HEK293 (cell line): Measurements from ENCODE around the gene PLCD1.

ENCODE experiments used
- CTCF ChIA-PET: fragments of 350-600 bp; formaldehyde crosslinking; extraction: SDS; loops from one replicate; lab custom pipeline; 2021; ENCODE audit warnings: antibody characterized with exemption; lab: Yijun Ruan, JAX
- POLR2A ChIA-PET: fragments of 300-600 bp; formaldehyde crosslinking; extraction: SDS; loops from one replicate; lab custom pipeline; 2020; ENCODE audit warnings: antibody characterized with exemption, inconsistent platforms; lab: Yijun Ruan, JAX
- H3K27ac ChIP-seq: fragments of 200-500 bp; sonication (Bioruptor generic); 2 replicates; pipeline ENCODE4 v1.5.1; 2014; ENCODE audit warnings: low read depth, low read length, control low read depth, inconsistent platforms; ENCODE audit errors: extremely low read depth
- H3K36me3 ChIP-seq, 2 experiments: fragments of 200-500 bp in 1 of 2; sonication (Bioruptor generic) in 1 of 2; 1 replicate in 1 of 2; 2 replicates in 1 of 2; pipeline ENCODE4 v1.5.1; 2014 to 2017; ENCODE audit warnings: inconsistent platforms in 2 of 2, low read length in 2 of 2; ENCODE audit not compliant: control insufficient read depth in 2 of 2, insufficient read depth in 1 of 2
- H3K4me1 ChIP-seq: fragments of 200-500 bp; sonication (Bioruptor generic); 2 replicates; pipeline ENCODE4 v1.5.1; 2014; ENCODE audit warnings: mild to moderate bottlenecking, low read length, inconsistent platforms; ENCODE audit not compliant: control insufficient read depth, insufficient read depth
- H3K4me3 ChIP-seq: 2 replicates; pipeline ENCODE4 v1.5.1; 2011; ENCODE audit warnings: low read depth, mild to moderate bottlenecking, control low read depth, low read length, moderate library complexity
- H3K9me3 ChIP-seq: fragments of 200-500 bp; sonication (Bioruptor generic); 2 replicates; pipeline ENCODE4 v1.5.1; 2014; ENCODE audit warnings: low read depth, low read length, inconsistent platforms; ENCODE audit not compliant: control insufficient read depth, insufficient read depth
- FEZF1 ChIP-seq: fragments of 450-650 bp; formaldehyde crosslinking; IDR thresholded peaks from 2 replicates; pipeline ENCODE4 v1.5.1; 2016; ENCODE audit warnings: missing biosample characterization, missing genetic modification characterization
- GLIS1 ChIP-seq: fragments of 450-650 bp; formaldehyde crosslinking; IDR thresholded peaks from 2 replicates; pipeline ENCODE4 v1.5.1; 2016; ENCODE audit warnings: missing biosample characterization, missing genetic modification characterization
- HOXC10 ChIP-seq: sonication (generic); formaldehyde crosslinking; IDR thresholded peaks from 2 replicates; pipeline ENCODE4 v1.8.1; 2023; ENCODE audit warnings: mild to moderate bottlenecking, missing genetic modification reagents
- IKZF3 ChIP-seq: fragments of 450-650 bp; IDR thresholded peaks from 2 replicates; pipeline ENCODE4 v1.5.0; 2018; ENCODE audit warnings: missing biosample characterization, mild to moderate bottlenecking, missing genetic modification characterization, moderate library complexity
- KLF7 ChIP-seq: fragments of 450-650 bp; formaldehyde crosslinking; IDR thresholded peaks from 2 replicates; pipeline ENCODE4 v1.5.1; 2016; ENCODE audit warnings: missing biosample characterization, missing genetic modification characterization, borderline replicate concordance
- KLF9 ChIP-seq: fragments of 450-650 bp; formaldehyde crosslinking; IDR thresholded peaks from 2 replicates; pipeline ENCODE4 v1.5.1; 2016; ENCODE audit warnings: missing biosample characterization, missing genetic modification characterization, low read depth
- OSR2 ChIP-seq: fragments of 450-650 bp; formaldehyde crosslinking; IDR thresholded peaks from 2 replicates; pipeline ENCODE4 v1.5.1; 2016; ENCODE audit warnings: missing biosample characterization, missing genetic modification characterization
- ZBTB1 ChIP-seq: fragments of 450-650 bp; formaldehyde crosslinking; IDR thresholded peaks from 2 replicates; pipeline ENCODE4 v1.5.1; 2016; ENCODE audit warnings: missing biosample characterization, missing genetic modification characterization
- ZBTB20 ChIP-seq: fragments of 450-650 bp; formaldehyde crosslinking; IDR thresholded peaks from 2 replicates; pipeline ENCODE4 v1.5.1; 2016; ENCODE audit warnings: missing biosample characterization, missing genetic modification characterization
- ZBTB48 ChIP-seq: fragments of 450-650 bp; formaldehyde crosslinking; IDR thresholded peaks from 2 replicates; pipeline ENCODE4 v1.5.1; 2016; ENCODE audit warnings: missing biosample characterization, missing genetic modification characterization
- ZNF10 ChIP-seq: fragments of 450-650 bp; formaldehyde crosslinking; IDR thresholded peaks from 2 replicates; pipeline ENCODE4 v1.5.1; 2017; ENCODE audit warnings: missing biosample characterization, missing genetic modification characterization
- ZNF184 ChIP-seq: fragments of 450-650 bp; IDR thresholded peaks from 2 replicates; pipeline ENCODE4 v1.5.1; 2018; ENCODE audit warnings: missing biosample characterization, mild to moderate bottlenecking, missing genetic modification characterization
- ZNF2 ChIP-seq: fragments of 450-650 bp; formaldehyde crosslinking; IDR thresholded peaks from 2 replicates; pipeline ENCODE4 v1.5.1; 2016; ENCODE audit warnings: missing biosample characterization, missing genetic modification characterization
- ZNF404 ChIP-seq: fragments of 450-650 bp; formaldehyde crosslinking; IDR thresholded peaks from 2 replicates; pipeline ENCODE4 v1.5.1; 2017; ENCODE audit warnings: missing biosample characterization, missing genetic modification characterization
- ZNF530 ChIP-seq: fragments of 450-650 bp; formaldehyde crosslinking; IDR thresholded peaks from 2 replicates; pipeline ENCODE4 v1.5.1; 2016; ENCODE audit warnings: low read depth, missing biosample characterization, missing genetic modification characterization
- ZNF561 ChIP-seq: fragments of 450-650 bp; IDR thresholded peaks from 2 replicates; pipeline ENCODE4 v1.5.1; 2018; ENCODE audit warnings: missing biosample characterization, missing genetic modification characterization, borderline replicate concordance
- ZNF600 ChIP-seq: fragments of 450-650 bp; formaldehyde crosslinking; IDR thresholded peaks from 2 replicates; pipeline ENCODE4 v1.5.1; 2016; ENCODE audit warnings: missing biosample characterization, missing genetic modification characterization
- ZNF623 ChIP-seq: fragments of 450-650 bp; formaldehyde crosslinking; IDR thresholded peaks from 2 replicates; pipeline ENCODE4 v1.5.1; 2016; ENCODE audit warnings: missing biosample characterization, missing genetic modification characterization
- ZNF654 ChIP-seq: fragments of 450-650 bp; formaldehyde crosslinking; IDR thresholded peaks from 2 replicates; pipeline ENCODE4 v1.5.1; 2016; ENCODE audit warnings: low read depth, missing biosample characterization, missing genetic modification characterization
- ZNF660 ChIP-seq: fragments of 450-650 bp; IDR thresholded peaks from 2 replicates; pipeline ENCODE4 v1.5.1; 2018; ENCODE audit warnings: missing biosample characterization, mild to moderate bottlenecking, missing genetic modification characterization
- ZNF664 ChIP-seq: fragments of 450-650 bp; formaldehyde crosslinking; IDR thresholded peaks from 2 replicates; pipeline ENCODE4 v1.5.1; 2016; ENCODE audit warnings: missing biosample characterization, missing genetic modification characterization
- ZXDB ChIP-seq: fragments of 450-650 bp; formaldehyde crosslinking; IDR thresholded peaks from 2 replicates; pipeline ENCODE4 v1.5.1; 2016; ENCODE audit warnings: missing biosample characterization, missing genetic modification characterization
- TF ChIP-seq, protein P1 (sequence below): fragments of 450-650 bp; formaldehyde crosslinking; IDR thresholded peaks from 2 replicates; pipeline ENCODE4 v1.5.1; 2016; ENCODE audit warnings: missing biosample characterization, missing genetic modification characterization
- TF ChIP-seq, protein P2 (sequence below): fragments of 450-650 bp; formaldehyde crosslinking; IDR thresholded peaks from 2 replicates; pipeline ENCODE4; 2016; ENCODE audit warnings: missing biosample characterization, missing genetic modification characterization
- TF ChIP-seq, protein P3 (sequence below): fragments of 450-650 bp; formaldehyde crosslinking; IDR thresholded peaks from 2 replicates; pipeline ENCODE4 v1.5.1; 2016; ENCODE audit warnings: missing biosample characterization, missing genetic modification characterization

PLCD1 gene

DNA sequence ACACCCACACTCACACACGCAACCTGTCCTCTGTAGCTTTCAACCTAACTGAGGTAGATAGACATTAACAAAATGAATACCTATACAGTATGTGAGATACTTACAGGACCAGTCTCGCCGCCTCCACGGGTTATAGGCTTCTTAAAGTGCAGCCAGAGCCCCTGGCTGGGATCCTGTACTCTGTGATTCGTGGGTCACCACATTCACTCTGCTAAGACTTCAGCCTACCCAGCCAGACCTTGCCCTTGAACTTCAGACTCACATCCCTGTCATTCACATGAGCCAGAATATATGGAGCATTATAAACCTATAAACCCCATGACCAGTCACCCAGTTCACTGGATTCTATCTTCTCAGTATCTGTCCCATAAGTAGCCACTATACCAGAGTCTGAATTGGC lies 11.0 kb upstream of the PLCD1 start (continued):
- TF ChIP-seq ZNF561 (tag by site-specific recombination), result no peak
- no peak for TF ChIP-seq ZNF623 (tag by site-specific recombination)

DNA sequence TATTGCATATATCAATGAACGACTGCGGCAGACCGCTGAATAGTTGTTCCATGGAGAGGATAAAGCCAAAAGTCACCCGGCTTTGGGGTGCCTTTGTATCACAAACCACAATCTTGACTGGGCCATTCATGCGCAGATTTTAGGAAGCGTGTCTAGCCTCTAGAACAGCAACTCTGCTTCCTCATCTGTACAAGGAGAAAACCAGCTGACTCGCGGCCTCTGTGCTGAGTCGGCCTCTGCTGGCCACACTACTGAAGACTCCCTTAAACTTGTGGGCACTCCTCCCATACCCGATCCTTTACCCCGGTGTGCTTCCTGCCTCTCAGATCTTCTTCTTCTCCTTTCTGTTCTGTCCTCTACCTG lies 10.4 kb upstream of the PLCD1 start:
- H3K4me1 ChIP-seq, result no peaks in the 10 kb centered on the region
- ChIA-PET CTCF (interaction anchor here (0.6 kb wide), 1 partner anchor 491 kb away, joined by 3 read pairs; no protein-coding TSS in a partner anchor), POLR2A (no interaction called here)
- H3K36me3 ChIP-seq, result no peaks in the 10 kb centered on the region
- no peak overlapping the region for H3K4me3 ChIP-seq
- no peak overlapping the region for H3K27ac ChIP-seq
- no peaks in the 10 kb centered on the region for H3K9me3 ChIP-seq
- TF ChIP-seq, protein P1, sequence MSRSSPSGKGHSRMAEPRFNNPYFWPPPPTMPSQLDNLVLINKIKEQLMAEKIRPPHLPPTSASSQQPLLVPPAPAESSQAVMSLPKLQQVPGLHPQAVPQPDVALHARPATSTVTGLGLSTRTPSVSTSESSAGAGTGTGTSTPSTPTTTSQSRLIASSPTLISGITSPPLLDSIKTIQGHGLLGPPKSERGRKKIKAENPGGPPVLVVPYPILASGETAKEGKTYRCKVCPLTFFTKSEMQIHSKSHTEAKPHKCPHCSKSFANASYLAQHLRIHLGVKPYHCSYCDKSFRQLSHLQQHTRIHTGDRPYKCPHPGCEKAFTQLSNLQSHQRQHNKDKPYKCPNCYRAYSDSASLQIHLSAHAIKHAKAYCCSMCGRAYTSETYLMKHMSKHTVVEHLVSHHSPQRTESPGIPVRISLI (tag by site-specific recombination), result no peak
- TF ChIP-seq FEZF1 (tag by site-specific recombination) (no peak), HOXC10 (CRISPR knock-in tag) (no peak), ZNF10 (tag by site-specific recombination) (no peak), ZNF530 (tag by site-specific recombination) (no peak), ZNF2 (tag by site-specific recombination) (no peak), ZBTB48 (tag by site-specific recombination) (no peak), ZXDB (no peak)

DNA sequence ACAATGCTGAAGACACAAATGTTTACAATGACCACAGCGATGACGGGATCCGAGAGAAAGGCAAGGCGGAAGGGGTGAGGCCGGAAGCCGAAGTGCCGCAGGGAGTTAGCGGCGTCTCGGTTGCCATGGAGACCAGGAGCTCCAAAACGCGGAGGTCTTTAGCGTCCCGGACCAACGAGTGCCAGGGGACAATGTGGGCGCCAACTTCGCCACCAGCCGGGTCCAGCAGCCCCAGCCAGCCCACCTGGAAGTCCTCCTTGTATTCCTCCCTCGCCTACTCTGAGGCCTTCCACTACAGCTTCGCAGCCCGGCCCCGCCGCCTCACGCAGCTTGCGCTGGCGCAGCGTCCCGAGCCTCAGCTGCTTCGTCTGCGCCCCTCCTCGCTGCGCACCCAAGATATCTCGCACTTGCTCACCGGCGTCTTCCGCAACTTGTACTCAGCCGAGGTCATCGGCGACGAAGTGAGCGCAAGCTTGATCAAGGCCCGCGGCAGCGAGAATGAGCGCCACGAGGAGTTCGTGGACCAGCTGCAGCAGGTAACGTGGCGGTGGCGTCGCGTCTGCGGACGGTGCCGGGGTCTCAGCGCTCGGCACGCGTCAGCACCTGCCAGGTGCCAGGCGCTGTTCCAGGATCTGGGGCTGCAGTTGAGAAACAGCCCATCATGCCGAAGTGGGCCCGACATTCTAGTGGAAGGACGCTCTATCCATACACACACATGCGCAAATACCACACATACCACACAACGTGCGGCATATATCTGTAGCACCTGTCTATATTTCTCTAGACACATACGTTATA lies 9.9 kb upstream of the PLCD1 start, which contains the start of gene DLEC1:
Gene DLEC1, plus strand, starts transcription at position 108 of the 798 bp plus-strand sequence. Its CDS starts 18 bp downstream, at position 126.
- ChIA-PET POLR2A (no interaction called here), CTCF (interaction anchor here (0.6 kb wide), 1 partner anchor 107 kb away, joined by 7 read pairs; no protein-coding TSS in a partner anchor)
- Histone ChIP-seq H3K4me1 (no peaks in the 10 kb centered on the region), H3K4me3 (peak within 1 kb of the TSS; percentile 41), H3K9me3 (no peaks in the 10 kb centered on the region), H3K27ac (no peak within 1 kb of the TSS), H3K36me3 (no peaks in the 10 kb centered on the region)
- TF ChIP-seq ZNF664 (tag by site-specific recombination) (no peak), ZBTB20 (tag by site-specific recombination) (no peak), ZNF654 (tag by site-specific recombination) (no peak), IKZF3 (tag by site-specific recombination) (no peak), ZNF404 (tag by site-specific recombination) (no peak), ZNF600 (tag by site-specific recombination) (no peak), OSR2 (tag by site-specific recombination) (no peak), KLF7 (tag by site-specific recombination) (no peak), GLIS1 (tag by site-specific recombination) (no peak), KLF9 (tag by site-specific recombination) (no peak), ZNF184 (tag by site-specific recombination) (no peak), ZNF2 (tag by site-specific recombination) (no peak), ZNF660 (tag by site-specific recombination) (no peak), ZBTB1 (tag by site-specific recombination) (no peak)
- TF ChIP-seq, protein P2, sequence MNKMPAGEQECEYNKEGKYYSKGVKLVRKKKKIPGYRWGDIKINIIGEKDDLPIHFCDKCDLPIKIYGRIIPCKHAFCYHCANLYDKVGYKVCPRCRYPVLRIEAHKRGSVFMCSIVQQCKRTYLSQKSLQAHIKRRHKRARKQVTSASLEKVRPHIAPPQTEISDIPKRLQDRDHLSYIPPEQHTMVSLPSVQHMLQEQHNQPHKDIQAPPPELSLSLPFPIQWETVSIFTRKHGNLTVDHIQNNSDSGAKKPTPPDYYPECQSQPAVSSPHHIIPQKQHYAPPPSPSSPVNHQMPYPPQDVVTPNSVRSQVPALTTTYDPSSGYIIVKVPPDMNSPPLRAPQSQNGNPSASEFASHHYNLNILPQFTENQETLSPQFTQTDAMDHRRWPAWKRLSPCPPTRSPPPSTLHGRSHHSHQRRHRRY (tag by site-specific recombination), result no peak
- TF ChIP-seq, protein P3, sequence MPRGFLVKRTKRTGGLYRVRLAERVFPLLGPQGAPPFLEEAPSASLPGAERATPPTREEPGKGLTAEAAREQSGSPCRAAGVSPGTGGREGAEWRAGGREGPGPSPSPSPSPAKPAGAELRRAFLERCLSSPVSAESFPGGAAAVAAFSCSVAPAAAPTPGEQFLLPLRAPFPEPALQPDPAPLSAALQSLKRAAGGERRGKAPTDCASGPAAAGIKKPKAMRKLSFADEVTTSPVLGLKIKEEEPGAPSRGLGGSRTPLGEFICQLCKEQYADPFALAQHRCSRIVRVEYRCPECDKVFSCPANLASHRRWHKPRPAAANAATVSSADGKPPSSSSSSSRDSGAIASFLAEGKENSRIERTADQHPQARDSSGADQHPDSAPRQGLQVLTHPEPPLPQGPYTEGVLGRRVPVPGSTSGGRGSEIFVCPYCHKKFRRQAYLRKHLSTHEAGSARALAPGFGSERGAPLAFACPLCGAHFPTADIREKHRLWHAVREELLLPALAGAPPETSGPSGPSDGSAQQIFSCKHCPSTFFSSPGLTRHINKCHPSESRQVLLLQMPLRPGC (tag by site-specific recombination), result no peak
